Endothelial cell (in vitro differentiated cells): ENCODE data around the gene PAPSS2. TPM values are rescaled to one million over a fixed set of nuclear protein-coding genes. Genes with fewer than 3 reads are reported as not detected.

ENCODE experiments used
- DNase-seq: peaks from one replicate; pipeline ENCODE4 v3.0.0; 2021; ENCODE audit warnings: low spot score
- H3K27ac Mint-ChIP-seq: one replicate; pipeline ENCODE4 v1.8.0; 2021; ENCODE audit warnings: mixed read lengths, inconsistent platforms; ENCODE audit not compliant: unreplicated experiment
- H3K27me3 Mint-ChIP-seq: one replicate; pipeline ENCODE4 v1.8.0; 2021; ENCODE audit warnings: mild to moderate bottlenecking, moderate library complexity, mixed read lengths, inconsistent platforms; ENCODE audit not compliant: unreplicated experiment
- H3K36me3 Mint-ChIP-seq: one replicate; pipeline ENCODE4 v1.8.0; 2021; ENCODE audit warnings: mild to moderate bottlenecking, low read depth, mixed read lengths, inconsistent platforms; ENCODE audit not compliant: unreplicated experiment
- H3K4me1 Mint-ChIP-seq: one replicate; pipeline ENCODE4 v1.8.0; 2021; ENCODE audit warnings: mild to moderate bottlenecking, mixed read lengths, inconsistent platforms; ENCODE audit not compliant: unreplicated experiment
- H3K4me3 Mint-ChIP-seq: one replicate; pipeline ENCODE4 v1.8.0; 2021; ENCODE audit warnings: mild to moderate bottlenecking, mixed read lengths, inconsistent platforms; ENCODE audit not compliant: unreplicated experiment
- H3K9me3 Mint-ChIP-seq: one replicate; pipeline ENCODE4 v1.8.0; 2021; ENCODE audit warnings: mixed read lengths, inconsistent platforms; ENCODE audit not compliant: unreplicated experiment
- total RNA-seq: library from RNA; stranded (reverse); fragmentation: NEBNext Ultra II Directional; extraction: Animal tissue kit (Norgen Biotek cat#: 25700); gene quantifications from one replicate; pipeline ENCODE4 v1.2.1, GENCODE V29; 2021; ENCODE audit not compliant: unreplicated experiment
- TF ChIP-seq, protein P1 (sequence below): fragments of 200-600 bp; sonication (generic); IDR thresholded peaks from one replicate; pipeline ENCODE4 v1.5.0; 2021; ENCODE audit warnings: antibody characterized with exemption; ENCODE audit not compliant: unreplicated experiment

The PAPSS2 gene
- total RNA-seq, 1 donor from 2014 or later: 31.0 TPM

DNA sequence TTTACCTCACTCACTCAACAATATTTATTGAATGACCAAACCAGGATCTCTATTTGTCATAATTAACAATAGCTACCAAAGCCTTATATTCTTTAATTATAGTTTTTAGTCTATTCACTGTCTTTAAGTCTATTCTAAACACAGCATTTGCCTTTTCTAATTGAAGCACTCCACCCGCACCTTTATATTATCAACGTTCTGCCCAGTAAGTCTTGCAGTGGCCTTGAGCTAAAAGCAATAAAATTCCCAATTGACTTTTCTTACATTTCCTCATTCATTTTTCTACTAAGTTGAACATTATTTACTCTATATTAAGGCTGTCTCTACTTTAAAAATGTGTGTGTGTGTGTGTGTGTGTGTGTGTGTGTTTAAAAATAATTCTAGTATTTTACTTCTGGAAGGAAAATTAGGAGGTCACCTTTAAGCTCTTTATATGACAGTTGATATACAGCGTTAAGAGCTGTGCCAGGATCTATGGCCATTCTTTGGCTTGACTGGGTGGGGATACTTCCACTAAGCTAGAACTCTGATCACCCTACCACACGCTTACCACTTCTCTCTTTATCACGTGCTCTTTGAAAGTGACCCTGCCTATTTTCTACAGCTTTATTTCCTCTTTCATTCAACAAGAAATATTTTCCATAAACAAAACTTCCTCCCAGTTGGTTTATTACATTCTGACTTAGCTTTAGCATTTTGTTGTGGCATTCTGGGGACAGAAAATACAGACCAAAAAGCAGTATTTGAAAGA, 8.8 kb downstream of the PAPSS2 start:
- Mint-ChIP-seq H3K4me1 (peaks cover 10% of the 10 kb centered on the region), H3K4me3 (no peak overlapping the region), H3K27ac (no peak overlapping the region), H3K27me3 (peaks cover 2% of the 10 kb centered on the region), H3K36me3 (no peaks in the 10 kb centered on the region), H3K9me3 (no peaks in the 10 kb centered on the region)
- TF ChIP-seq, protein P1, sequence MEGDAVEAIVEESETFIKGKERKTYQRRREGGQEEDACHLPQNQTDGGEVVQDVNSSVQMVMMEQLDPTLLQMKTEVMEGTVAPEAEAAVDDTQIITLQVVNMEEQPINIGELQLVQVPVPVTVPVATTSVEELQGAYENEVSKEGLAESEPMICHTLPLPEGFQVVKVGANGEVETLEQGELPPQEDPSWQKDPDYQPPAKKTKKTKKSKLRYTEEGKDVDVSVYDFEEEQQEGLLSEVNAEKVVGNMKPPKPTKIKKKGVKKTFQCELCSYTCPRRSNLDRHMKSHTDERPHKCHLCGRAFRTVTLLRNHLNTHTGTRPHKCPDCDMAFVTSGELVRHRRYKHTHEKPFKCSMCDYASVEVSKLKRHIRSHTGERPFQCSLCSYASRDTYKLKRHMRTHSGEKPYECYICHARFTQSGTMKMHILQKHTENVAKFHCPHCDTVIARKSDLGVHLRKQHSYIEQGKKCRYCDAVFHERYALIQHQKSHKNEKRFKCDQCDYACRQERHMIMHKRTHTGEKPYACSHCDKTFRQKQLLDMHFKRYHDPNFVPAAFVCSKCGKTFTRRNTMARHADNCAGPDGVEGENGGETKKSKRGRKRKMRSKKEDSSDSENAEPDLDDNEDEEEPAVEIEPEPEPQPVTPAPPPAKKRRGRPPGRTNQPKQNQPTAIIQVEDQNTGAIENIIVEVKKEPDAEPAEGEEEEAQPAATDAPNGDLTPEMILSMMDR: no peak
- no peak for DNase-seq

DNA sequence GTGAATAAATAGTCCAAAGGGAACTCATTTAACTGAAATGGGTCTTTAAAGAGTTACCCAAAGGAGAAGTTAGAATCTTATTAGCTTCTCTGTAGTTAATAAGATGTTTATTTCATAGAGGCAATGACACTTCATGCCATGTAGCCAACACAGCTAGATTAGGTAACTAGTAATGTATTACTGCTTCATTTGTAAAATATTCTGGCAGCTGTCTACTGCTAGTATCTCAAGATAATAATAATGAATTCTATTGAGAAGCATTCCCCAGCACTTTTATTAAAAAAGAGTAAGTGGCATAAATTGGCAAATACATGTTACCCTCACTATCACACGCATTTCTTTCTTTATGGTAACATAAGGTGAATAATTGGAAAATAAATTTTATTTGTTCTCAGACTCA, 10.1 kb downstream of the PAPSS2 start:
- peaks cover 10% of the 10 kb centered on the region for H3K4me1 Mint-ChIP-seq
- TF ChIP-seq, protein P1: no peak
- H3K4me3 Mint-ChIP-seq: no peak overlapping the region
- DNase-seq: no peak
- no peaks in the 10 kb centered on the region for H3K9me3 Mint-ChIP-seq
- no peak overlapping the region for H3K27ac Mint-ChIP-seq
- no peaks in the 10 kb centered on the region for H3K36me3 Mint-ChIP-seq
- peaks cover 3% of the 10 kb centered on the region for H3K27me3 Mint-ChIP-seq

DNA sequence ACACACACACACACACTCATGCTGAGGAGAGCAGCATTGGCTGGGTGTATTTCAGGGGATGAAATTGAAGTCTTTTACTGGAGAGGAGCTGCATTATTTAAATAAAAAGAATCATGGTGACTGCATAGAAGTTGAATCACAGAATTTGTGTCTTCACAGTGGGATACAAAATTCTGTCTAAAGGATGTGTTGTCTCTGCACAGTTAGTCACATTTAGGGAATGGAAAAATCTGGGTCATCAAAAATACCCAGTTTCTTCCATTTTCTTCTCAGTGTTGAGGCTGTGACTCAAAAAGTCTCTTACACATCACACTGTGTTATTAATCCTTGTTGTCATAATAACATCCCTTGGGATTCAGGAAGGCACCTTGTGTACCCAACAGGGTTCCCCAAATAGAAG, 10.9 kb downstream of the PAPSS2 start:
- no peak for DNase-seq
- Mint-ChIP-seq H3K4me1 (peaks cover 10% of the 10 kb centered on the region), H3K9me3 (no peaks in the 10 kb centered on the region), H3K27me3 (peaks cover 3% of the 10 kb centered on the region), H3K4me3 (no peak overlapping the region), H3K36me3 (no peaks in the 10 kb centered on the region), H3K27ac (no peak overlapping the region)
- TF ChIP-seq, protein P1: no peak

DNA sequence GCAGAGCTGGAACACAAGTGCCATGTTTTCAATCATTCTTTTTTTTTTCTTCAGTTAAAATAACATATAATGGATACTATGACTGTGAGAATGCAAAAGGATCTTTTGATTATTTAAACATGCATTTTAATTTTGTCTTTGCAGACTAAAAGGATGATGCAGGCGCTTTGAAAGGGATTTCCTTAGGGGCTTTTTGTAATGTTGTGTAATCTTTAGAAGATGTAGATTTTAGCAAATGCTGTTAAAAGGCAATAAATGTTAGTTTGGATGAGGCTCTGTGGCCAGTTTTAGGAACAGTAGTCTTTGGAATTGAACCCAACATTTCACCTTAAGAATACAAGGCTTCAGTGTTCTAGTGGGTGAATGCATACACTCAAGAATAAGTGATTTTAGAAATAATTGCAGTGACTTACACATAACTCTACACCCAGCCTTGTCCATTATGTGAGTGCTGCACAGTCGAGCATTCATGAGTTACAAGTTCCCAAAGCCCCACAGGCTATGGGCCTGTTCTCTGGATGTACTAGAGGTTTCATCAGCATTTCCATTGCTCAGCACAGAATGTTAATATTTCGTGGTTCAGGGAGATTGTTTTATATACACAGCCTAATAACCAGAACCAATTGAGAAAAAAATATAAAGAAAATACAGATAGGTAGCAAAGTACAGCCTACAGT, 11.6 kb downstream of the PAPSS2 start:
- DNase-seq: no peak
- Mint-ChIP-seq H3K4me3 (no peak overlapping the region), H3K4me1 (peaks cover 10% of the 10 kb centered on the region), H3K27ac (no peak overlapping the region), H3K27me3 (peaks cover 4% of the 10 kb centered on the region), H3K9me3 (no peaks in the 10 kb centered on the region), H3K36me3 (no peaks in the 10 kb centered on the region)
- TF ChIP-seq, protein P1: no peak

DNA sequence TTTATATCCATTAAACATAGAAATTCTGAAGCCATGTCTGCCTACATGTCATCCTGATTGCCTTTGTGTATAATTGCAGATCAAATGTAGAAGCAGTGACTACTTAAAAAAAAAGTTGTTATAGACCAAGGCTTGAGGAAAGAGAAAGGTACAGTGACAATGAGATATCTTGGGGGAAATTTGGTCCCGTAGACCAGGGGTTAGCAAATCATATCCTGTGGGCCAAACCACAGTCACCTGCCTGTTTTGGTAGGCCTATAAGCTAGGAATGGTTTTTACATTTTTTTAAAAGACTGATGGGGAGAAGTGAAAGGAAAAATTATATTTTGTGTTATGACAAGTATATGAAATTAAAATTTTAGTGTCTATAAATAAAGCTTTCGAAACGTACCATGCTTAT, 12.9 kb downstream of the PAPSS2 start:
- TF ChIP-seq, protein P1: no peak
- H3K9me3 Mint-ChIP-seq: no peaks in the 10 kb centered on the region
- DNase-seq: no peak

More for the DNA sequence above, 12.9 kb downstream of the PAPSS2 start:
- Mint-ChIP-seq H3K27ac (no peak overlapping the region), H3K27me3 (peaks cover 4% of the 10 kb centered on the region), H3K36me3 (no peaks in the 10 kb centered on the region), H3K4me3 (no peak overlapping the region), H3K4me1 (peaks cover 10% of the 10 kb centered on the region)
